IPS-20b (cell line): Measurements from ENCODE around the gene SEC23IP.

Source experiments
- H3K27ac ChIP-seq: one replicate; pipeline ENCODE4 v1.5.1; 2013; ENCODE audit warnings: low read length
- H3K27me3 ChIP-seq: 2 replicates; pipeline ENCODE4 v1.6.1; 2013; ENCODE audit warnings: mild to moderate bottlenecking, low read length, inconsistent platforms; ENCODE audit not compliant: insufficient read depth
- H3K36me3 ChIP-seq: 2 replicates; pipeline ENCODE4 v1.6.1; 2013; ENCODE audit warnings: low read depth, mild to moderate bottlenecking, inconsistent platforms, low read length, moderate library complexity; ENCODE audit not compliant: insufficient read depth
- H3K4me1 ChIP-seq: 2 replicates; pipeline ENCODE4 v1.6.1; 2013; ENCODE audit warnings: mild to moderate bottlenecking, control low read depth, inconsistent platforms, low read length, moderate library complexity; ENCODE audit not compliant: insufficient read depth
- H3K4me3 ChIP-seq: 2 replicates; pipeline ENCODE4 v1.5.1; 2013; ENCODE audit warnings: mild to moderate bottlenecking, low read length, inconsistent platforms
- H3K9ac ChIP-seq: 2 replicates; pipeline ENCODE4 v1.6.1; 2013; ENCODE audit warnings: low read depth, mild to moderate bottlenecking, inconsistent platforms, low read length, moderate library complexity
- H3K9me3 ChIP-seq: 2 replicates; pipeline ENCODE4 v1.6.1; 2013; ENCODE audit warnings: mild to moderate bottlenecking, low read depth, low read length, inconsistent platforms; ENCODE audit not compliant: insufficient read depth

The SEC23IP gene

DNA sequence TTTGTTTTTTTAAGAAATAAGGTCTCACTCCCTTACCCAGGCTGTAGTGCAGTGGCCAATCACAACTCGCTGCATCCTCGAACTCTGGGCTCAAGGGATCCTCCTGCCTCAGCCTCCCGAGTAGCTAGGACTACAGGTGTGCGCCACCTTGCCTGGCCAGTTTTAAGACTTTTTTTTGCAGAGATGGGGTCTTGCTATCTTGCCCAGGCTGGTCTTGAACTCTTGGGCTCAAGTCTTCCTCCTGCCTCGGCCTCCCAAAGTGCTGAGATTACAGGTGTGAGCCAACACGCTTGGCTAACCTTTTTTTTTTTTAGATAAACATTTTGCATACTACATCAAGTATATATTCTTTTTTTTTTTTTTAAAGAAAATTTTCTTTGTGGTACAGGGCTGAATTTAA is 18.2 kb downstream of the SEC23IP start:
- H3K27ac ChIP-seq = no peak overlapping the region
- H3K4me3 ChIP-seq = no peak overlapping the region
- H3K27me3 ChIP-seq = no peaks in the 10 kb centered on the region
- H3K36me3 ChIP-seq = peaks cover 90% of the 10 kb centered on the region
- no peaks in the 10 kb centered on the region for H3K4me1 ChIP-seq
- no peak overlapping the region for H3K9ac ChIP-seq
- no peaks in the 10 kb centered on the region for H3K9me3 ChIP-seq

GRCh38 chr10:119917777-119918176 is 25.2 kb downstream of the SEC23IP start:
- peaks cover 91% of the 10 kb centered on the region for H3K36me3 ChIP-seq
- no peaks in the 10 kb centered on the region for H3K4me1 ChIP-seq
- no peaks in the 10 kb centered on the region for H3K9me3 ChIP-seq
- H3K27ac ChIP-seq = no peak overlapping the region
- H3K9ac ChIP-seq = no peak overlapping the region
- H3K4me3 ChIP-seq = no peak overlapping the region
- no peaks in the 10 kb centered on the region for H3K27me3 ChIP-seq

- Histone ChIP-seq H3K4me3 (no peak overlapping the region), H3K4me1 (no peaks in the 10 kb centered on the region), H3K9ac (no peak overlapping the region), H3K9me3 (no peaks in the 10 kb centered on the region), H3K27ac (no peak overlapping the region), H3K36me3 (peaks cover 95% of the 10 kb centered on the region), H3K27me3 (no peaks in the 10 kb centered on the region)
Measured at GRCh38 chr10:119919271-119919670, 26.7 kb downstream of the SEC23IP start.

DNA sequence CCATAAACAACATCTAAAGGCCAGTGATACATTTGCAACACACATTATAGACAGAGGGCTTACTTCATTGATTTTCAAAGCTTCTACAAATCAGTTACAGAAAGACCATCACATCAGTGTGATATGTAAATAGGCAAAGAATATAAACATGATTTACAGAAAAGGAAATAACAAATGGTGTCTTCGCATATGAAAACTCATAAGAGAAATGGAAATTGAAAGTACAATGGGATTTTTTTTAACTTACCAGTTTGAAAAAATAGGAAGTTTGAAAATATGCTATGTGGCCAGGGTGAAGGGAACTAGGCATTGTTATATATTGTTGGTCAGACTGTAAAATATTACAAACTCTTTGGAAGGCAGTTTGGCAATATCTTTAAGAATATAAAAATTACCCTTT is 27.3 kb downstream of the SEC23IP start:
- Histone ChIP-seq H3K36me3 (peaks cover 95% of the 10 kb centered on the region), H3K9me3 (no peaks in the 10 kb centered on the region), H3K27me3 (no peaks in the 10 kb centered on the region), H3K27ac (no peak overlapping the region), H3K4me1 (no peaks in the 10 kb centered on the region), H3K9ac (no peak overlapping the region), H3K4me3 (no peak overlapping the region)

- Histone ChIP-seq H3K27ac (no peak overlapping the region), H3K36me3 (peaks cover 92% of the 10 kb centered on the region), H3K4me3 (no peak overlapping the region), H3K27me3 (no peaks in the 10 kb centered on the region), H3K9me3 (no peaks in the 10 kb centered on the region), H3K9ac (no peak overlapping the region), H3K4me1 (no peaks in the 10 kb centered on the region)
Measured at GRCh38 chr10:119928411-119928810, 35.9 kb downstream of the SEC23IP start.

DNA sequence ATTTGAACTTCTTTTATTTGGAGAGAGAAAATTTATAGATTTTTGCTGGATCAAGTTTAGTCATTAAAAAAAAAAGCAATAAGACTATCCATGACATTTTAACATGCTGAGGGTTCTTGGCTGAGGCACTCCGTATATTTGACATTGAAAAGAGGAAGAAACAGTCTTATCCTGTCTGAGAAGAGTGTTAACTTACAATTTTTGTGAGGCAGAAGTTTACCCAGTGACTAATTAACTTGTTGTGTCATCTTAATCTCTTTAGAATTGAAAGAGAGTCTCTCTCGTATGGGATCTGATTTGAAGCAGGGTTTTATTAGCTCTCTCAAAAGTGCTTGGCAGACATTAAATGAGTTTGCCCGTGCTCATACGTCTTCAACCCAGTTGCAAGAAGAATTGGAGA is 39.3 kb downstream of the SEC23IP start:
- peaks cover 90% of the 10 kb centered on the region for H3K36me3 ChIP-seq
- no peak overlapping the region for H3K9ac ChIP-seq
- H3K9me3 ChIP-seq = no peaks in the 10 kb centered on the region
- no peak overlapping the region for H3K27ac ChIP-seq
- H3K4me3 ChIP-seq = no peak overlapping the region
- no peaks in the 10 kb centered on the region for H3K4me1 ChIP-seq
- no peaks in the 10 kb centered on the region for H3K27me3 ChIP-seq

GRCh38 chr10:119932631-119933030 is 40.1 kb downstream of the SEC23IP start:
- Histone ChIP-seq H3K9ac (no peak overlapping the region), H3K27me3 (no peaks in the 10 kb centered on the region), H3K4me1 (no peaks in the 10 kb centered on the region), H3K36me3 (peaks cover 82% of the 10 kb centered on the region), H3K27ac (no peak overlapping the region), H3K4me3 (no peak overlapping the region), H3K9me3 (no peaks in the 10 kb centered on the region)

GRCh38 chr10:119933179-119933578 is 40.6 kb downstream of the SEC23IP start:
- Histone ChIP-seq H3K9ac (no peak overlapping the region), H3K4me3 (no peak overlapping the region), H3K27ac (no peak overlapping the region)

GRCh38 chr10:119940487-119940886 is 48.0 kb downstream of the SEC23IP start:
- Histone ChIP-seq H3K27ac (no peak overlapping the region), H3K36me3 (peaks cover 71% of the 10 kb centered on the region), H3K27me3 (no peaks in the 10 kb centered on the region), H3K9me3 (no peaks in the 10 kb centered on the region), H3K4me1 (no peaks in the 10 kb centered on the region), H3K4me3 (no peak overlapping the region), H3K9ac (no peak overlapping the region)

More at GRCh38 chr10:119933179-119933578, 40.6 kb downstream of the SEC23IP start:
- no peaks in the 10 kb centered on the region for H3K9me3 ChIP-seq
- peaks cover 82% of the 10 kb centered on the region for H3K36me3 ChIP-seq
- H3K27me3 ChIP-seq = no peaks in the 10 kb centered on the region
- no peaks in the 10 kb centered on the region for H3K4me1 ChIP-seq

GRCh38 chr10:119942973-119943372 is 50.4 kb downstream of the SEC23IP start:
- Histone ChIP-seq H3K27me3 (no peaks in the 10 kb centered on the region), H3K4me1 (no peaks in the 10 kb centered on the region), H3K9me3 (no peaks in the 10 kb centered on the region), H3K36me3 (peaks cover 56% of the 10 kb centered on the region), H3K4me3 (no peak overlapping the region), H3K9ac (no peak overlapping the region), H3K27ac (no peak overlapping the region)

DNA sequence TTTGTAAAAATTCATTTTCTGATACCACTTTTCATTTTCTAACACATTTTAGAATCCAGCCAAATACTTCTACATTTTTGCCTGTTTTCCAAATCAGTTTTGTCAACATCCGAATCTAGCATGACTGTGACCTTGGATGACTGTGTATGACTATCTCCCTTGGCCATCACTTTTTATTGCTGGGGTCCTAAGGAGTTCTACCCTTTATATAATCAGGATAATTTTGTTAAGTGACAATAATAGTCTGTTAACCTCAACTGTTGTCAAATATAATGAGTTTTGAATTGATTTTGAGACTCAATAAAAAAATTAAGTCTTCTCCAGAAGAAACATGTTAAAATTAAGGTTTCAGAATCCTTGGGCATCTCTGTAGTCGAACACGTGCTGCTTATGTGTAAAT is 53.3 kb downstream of the SEC23IP start:
- H3K4me1 ChIP-seq = no peaks in the 10 kb centered on the region
- H3K4me3 ChIP-seq = no peak overlapping the region
- H3K9ac ChIP-seq = no peak overlapping the region
- no peaks in the 10 kb centered on the region for H3K9me3 ChIP-seq
- peaks cover 43% of the 10 kb centered on the region for H3K36me3 ChIP-seq
- no peak overlapping the region for H3K27ac ChIP-seq
- no peaks in the 10 kb centered on the region for H3K27me3 ChIP-seq

DNA sequence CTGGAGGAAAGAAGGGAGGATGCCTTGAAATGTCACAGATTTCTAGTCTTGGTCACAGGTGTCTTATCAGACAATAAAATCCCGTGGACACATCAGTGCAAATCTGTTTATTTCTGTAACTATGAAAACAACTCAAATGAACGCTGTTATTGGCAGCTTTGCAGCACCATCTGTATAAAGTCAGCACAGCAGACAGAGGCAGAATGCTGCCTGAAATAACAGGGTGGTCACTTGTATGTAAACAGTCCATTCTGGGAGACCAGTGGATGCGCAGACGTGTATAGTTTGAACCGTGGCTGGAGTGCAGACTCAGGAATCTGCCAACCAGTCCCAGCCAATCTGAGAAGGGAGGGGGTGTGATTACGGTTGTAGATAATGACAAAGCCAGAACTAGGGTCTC is 54.8 kb downstream of the SEC23IP start:
- Histone ChIP-seq H3K4me3 (no peak overlapping the region), H3K36me3 (peaks cover 28% of the 10 kb centered on the region), H3K9me3 (no peaks in the 10 kb centered on the region), H3K27me3 (no peaks in the 10 kb centered on the region), H3K27ac (no peak overlapping the region), H3K4me1 (no peaks in the 10 kb centered on the region), H3K9ac (no peak overlapping the region)

GRCh38 chr10:119957451-119957850 is 64.9 kb downstream of the SEC23IP start:
- H3K9ac ChIP-seq = no peak overlapping the region
- no peaks in the 10 kb centered on the region for H3K9me3 ChIP-seq
- H3K27ac ChIP-seq = no peak overlapping the region
- H3K4me3 ChIP-seq = no peak overlapping the region
- no peaks in the 10 kb centered on the region for H3K27me3 ChIP-seq
- H3K36me3 ChIP-seq = no peaks in the 10 kb centered on the region
- no peaks in the 10 kb centered on the region for H3K4me1 ChIP-seq
